HG02840 (cell line): ENCODE measurements around the gene TNFAIP6.
A peak's percentile ranks its signal among the peaks of the same experiment; 100 is the strongest.
"Not testable (repeated sequence)": the region's sequence is repeated elsewhere in the genome, so short reads cannot be mapped to it uniquely, and the experiment has no call there.

Experiments used
- ATAC-seq: cut with Tn5 transposase; IDR thresholded peaks from one replicate; pipeline ENCODE4 v1.9.1; 2021; ENCODE audit warnings: mild to moderate bottlenecking, moderate library complexity, moderate number of reproducible peaks; ENCODE audit not compliant: unreplicated experiment, low FRiP score

Gene TNFAIP6

GRCh38 chr2:151409601-151410484 is 52.5 kb downstream of the TNFAIP6 start, which contains the start of gene RIF1:
RIF1 (plus strand) TSS chr2:151409902; CDS start chr2:151410424, 522 bp downstream.
- peak; percentile 88 for ATAC-seq

- ATAC-seq: peak; percentile 44
Observed at GRCh38 chr2:151410485-151410834, 53.1 kb downstream of the TNFAIP6 start.

- ATAC-seq: no peak
Observed at GRCh38 chr2:151417650-151418049, 60.3 kb downstream of the TNFAIP6 start.

DNA sequence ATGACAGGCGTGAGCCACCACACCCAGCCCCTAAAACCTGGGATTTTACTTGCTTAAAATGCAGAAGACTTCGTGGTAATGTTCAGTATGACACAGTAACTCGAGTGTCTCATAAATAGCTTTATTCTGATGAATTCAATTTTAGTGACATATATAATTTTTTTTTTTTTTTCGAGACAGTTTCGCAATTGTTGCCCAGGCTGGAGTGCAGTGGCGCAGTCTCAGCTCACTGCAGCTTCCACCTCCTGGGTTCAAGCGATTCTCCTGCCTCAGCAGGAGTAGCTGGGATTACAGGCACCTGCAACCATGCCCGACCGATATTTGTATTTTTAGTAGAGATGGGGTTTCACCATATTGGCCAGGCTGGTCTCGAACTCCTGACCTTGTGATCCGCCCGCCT is 64.3 kb downstream of the TNFAIP6 start:
- ATAC-seq: not testable (repeated sequence)

DNA sequence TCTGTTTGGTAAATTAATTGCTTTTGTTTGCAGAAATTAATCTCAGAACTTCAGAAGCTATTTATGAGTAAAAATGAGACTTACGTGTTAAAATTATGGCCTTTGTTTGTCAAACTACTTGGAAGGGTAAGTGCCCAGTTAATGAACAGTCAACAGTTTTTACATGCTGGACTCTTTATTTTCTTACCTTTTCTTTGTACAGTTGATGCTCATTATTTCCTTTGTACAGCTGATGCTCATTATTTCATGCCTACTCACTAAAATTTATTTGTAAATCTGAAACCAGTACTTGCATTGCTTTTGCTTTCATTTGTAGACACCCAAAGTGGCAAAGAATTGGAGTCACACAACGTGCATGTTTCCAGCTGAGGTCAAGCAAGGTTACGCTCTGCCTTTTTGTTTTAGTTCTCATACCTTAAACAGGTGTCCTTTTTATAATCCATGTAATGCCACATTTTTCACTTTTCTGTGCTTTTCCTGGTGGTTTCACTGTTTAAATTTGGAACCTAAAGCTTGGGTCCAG is 65.6 kb downstream of the TNFAIP6 start:
- ATAC-seq: no peak

DNA sequence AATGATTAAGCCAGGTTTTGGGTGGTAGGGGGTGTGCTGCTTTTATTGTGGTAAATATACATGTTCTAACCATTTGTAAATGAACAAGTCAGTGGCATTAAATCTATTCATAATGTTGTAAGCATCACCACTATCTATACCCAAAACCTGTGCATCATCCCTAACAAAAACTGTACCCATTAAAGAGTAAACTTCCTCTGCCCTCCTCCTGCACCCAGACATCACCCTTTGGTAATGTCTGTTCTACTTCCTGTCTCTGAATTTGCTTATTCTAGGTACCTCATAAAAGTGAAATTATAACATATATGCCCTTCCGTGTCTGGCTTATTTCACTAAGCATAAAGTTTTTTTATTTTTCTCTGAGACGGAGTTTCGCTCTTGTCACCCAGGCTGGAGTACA is 66.4 kb downstream of the TNFAIP6 start:
- no peak for ATAC-seq
